Fibroblast of lung (primary cell): ENCODE measurements around the gene TENM4. TPM values are rescaled to one million over a fixed set of nuclear protein-coding genes. Genes with fewer than 3 reads are reported as not detected.

Experiments used
- DNase-seq, 2 donors: peaks; one replicate each; pipeline versions ENCODE4 v3.0.0 to v3.0.0-alpha.2; 2010; ENCODE audit warnings: low read depth in 2 of 2
- H2AFZ ChIP-seq: 2 replicates; pipeline ENCODE4 v1.5.1; 2012; ENCODE audit warnings: low read length, control low read depth, inconsistent platforms
- H3K27ac ChIP-seq: 2 replicates; pipeline ENCODE4 v1.5.1; 2011; ENCODE audit warnings: low read length, control low read depth; ENCODE audit not compliant: insufficient read depth
- H3K27me3 ChIP-seq: 2 replicates; pipeline ENCODE4 v1.5.1; 2011; ENCODE audit warnings: mild to moderate bottlenecking, low read length; ENCODE audit not compliant: control insufficient read depth, insufficient read depth
- H3K36me3 ChIP-seq: 2 replicates; pipeline ENCODE4 v1.5.1; 2011; ENCODE audit warnings: low read length; ENCODE audit not compliant: control insufficient read depth, insufficient read depth
- H3K4me1 ChIP-seq: 2 replicates; pipeline ENCODE4 v1.5.1; 2011; ENCODE audit warnings: low read length; ENCODE audit not compliant: control insufficient read depth, insufficient read depth; ENCODE audit errors: extremely low read depth
- H3K4me2 ChIP-seq: 2 replicates; pipeline ENCODE4 v1.5.1; 2011; ENCODE audit warnings: low read length, control low read depth; ENCODE audit not compliant: insufficient read depth; ENCODE audit errors: extremely low read depth
- H3K4me3 ChIP-seq, 4 experiments: fragments of 200-600 bp in 1 of 4; sonication (generic) in 1 of 4; replicated peaks in 1 of 4; 2 replicates each; pipeline ENCODE4 v1.5.1; 2011 to 2016; ENCODE audit warnings: low read length in 4 of 4, low read depth in 3 of 4, mild to moderate bottlenecking in 3 of 4, control low read depth in 2 of 4, inconsistent platforms in 1 of 4, mixed read lengths in 1 of 4; ENCODE audit not compliant: insufficient read depth in 1 of 4; ENCODE audit errors: control extremely low read depth in 1 of 4
- H3K79me2 ChIP-seq: 2 replicates; pipeline ENCODE4 v1.5.1; 2012; ENCODE audit warnings: mild to moderate bottlenecking, low read length, inconsistent platforms; ENCODE audit not compliant: control insufficient read depth, insufficient read depth
- H3K9ac ChIP-seq: 2 replicates; pipeline ENCODE4 v1.5.1; 2011; ENCODE audit warnings: mild to moderate bottlenecking, low read length, control low read depth; ENCODE audit not compliant: insufficient read depth
- H3K9me3 ChIP-seq: 2 replicates; pipeline ENCODE4 v1.5.1; 2012; ENCODE audit warnings: low read depth, low read length; ENCODE audit not compliant: control insufficient read depth, insufficient read depth
- H4K20me1 ChIP-seq: 2 replicates; pipeline ENCODE4 v1.5.1; 2011; ENCODE audit warnings: low read length; ENCODE audit not compliant: control insufficient read depth, insufficient read depth; ENCODE audit errors: extremely low read depth
- EZH2 ChIP-seq: IDR thresholded peaks from 2 replicates; pipeline ENCODE4 v1.5.1; 2012; ENCODE audit warnings: low read length, control low read depth, mild to moderate bottlenecking; ENCODE audit errors: missing control alignments
- polyA plus RNA-seq, 2 donors: library from polyadenylated mRNA; depleted of rRNA in 1 of 2; stranded (reverse) in 1 of 2; unstranded in 1 of 2; fragments of >200 nt; gene quantifications; 2 replicates each; pipeline ENCODE4 v1.2.1, GENCODE V29; 2011 to 2012; ENCODE audit warnings: missing spikeins in 1 of 2
- total RNA-seq: library from RNA; depleted of rRNA; stranded (reverse); fragments of >200 nt; gene quantifications from 2 replicates; pipeline ENCODE4 v1.2.1, GENCODE V29; 2014
- TF ChIP-seq, protein P1 (sequence below), 2 donors: IDR thresholded peaks in 1 of 2; conservative IDR thresholded peaks in 1 of 2; 1 replicate in 1 of 2; 2 replicates in 1 of 2; pipeline ENCODE4 v1.5.1; 2011 to 2012; ENCODE audit warnings: low read length in 2 of 2, control low read depth in 1 of 2, inconsistent platforms in 1 of 2, low read depth in 1 of 2, mild to moderate bottlenecking in 1 of 2

The TENM4 gene
- total and polyA plus RNA-seq, 2 donors (not counting 1 experiment from before 2014, with no cell fraction given): 4.6 to 48.4 TPM

DNA sequence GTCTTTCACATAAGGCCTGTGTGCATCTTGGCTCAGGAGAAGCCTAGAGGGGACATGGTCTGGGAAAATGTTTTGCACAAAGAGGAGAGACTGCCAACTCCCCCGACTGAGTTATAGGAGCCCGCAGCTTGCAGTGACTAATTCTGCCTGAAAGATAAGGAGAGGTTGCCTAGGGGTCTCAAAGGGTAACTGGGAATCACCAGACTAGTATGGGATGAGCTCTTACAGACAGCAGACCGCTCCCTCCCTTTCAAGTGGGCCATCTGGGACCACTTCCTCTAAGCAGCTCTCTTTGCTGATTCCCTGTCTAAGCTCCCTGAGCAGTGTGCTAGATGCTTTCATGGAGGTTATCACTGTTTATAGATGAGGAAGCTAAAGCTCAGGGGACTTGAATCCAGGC, 105.1 kb downstream of the TENM4 start:
- Histone ChIP-seq H3K4me2 (no peak overlapping the region), H3K4me3 (no peak overlapping the region), H3K9ac (no peak overlapping the region), H4K20me1 (no peaks in the 10 kb centered on the region), H3K36me3 (no peaks in the 10 kb centered on the region), H3K9me3 (no peaks in the 10 kb centered on the region), H3K27me3 (no peaks in the 10 kb centered on the region), H3K79me2 (no peaks in the 10 kb centered on the region), H2AFZ (no peak overlapping the region), H3K27ac (no peak overlapping the region), H3K4me1 (no peaks in the 10 kb centered on the region)
- no peak for DNase-seq
- TF ChIP-seq EZH2: no peak
- TF ChIP-seq, protein P1, sequence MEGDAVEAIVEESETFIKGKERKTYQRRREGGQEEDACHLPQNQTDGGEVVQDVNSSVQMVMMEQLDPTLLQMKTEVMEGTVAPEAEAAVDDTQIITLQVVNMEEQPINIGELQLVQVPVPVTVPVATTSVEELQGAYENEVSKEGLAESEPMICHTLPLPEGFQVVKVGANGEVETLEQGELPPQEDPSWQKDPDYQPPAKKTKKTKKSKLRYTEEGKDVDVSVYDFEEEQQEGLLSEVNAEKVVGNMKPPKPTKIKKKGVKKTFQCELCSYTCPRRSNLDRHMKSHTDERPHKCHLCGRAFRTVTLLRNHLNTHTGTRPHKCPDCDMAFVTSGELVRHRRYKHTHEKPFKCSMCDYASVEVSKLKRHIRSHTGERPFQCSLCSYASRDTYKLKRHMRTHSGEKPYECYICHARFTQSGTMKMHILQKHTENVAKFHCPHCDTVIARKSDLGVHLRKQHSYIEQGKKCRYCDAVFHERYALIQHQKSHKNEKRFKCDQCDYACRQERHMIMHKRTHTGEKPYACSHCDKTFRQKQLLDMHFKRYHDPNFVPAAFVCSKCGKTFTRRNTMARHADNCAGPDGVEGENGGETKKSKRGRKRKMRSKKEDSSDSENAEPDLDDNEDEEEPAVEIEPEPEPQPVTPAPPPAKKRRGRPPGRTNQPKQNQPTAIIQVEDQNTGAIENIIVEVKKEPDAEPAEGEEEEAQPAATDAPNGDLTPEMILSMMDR (conservative IDR thresholded peaks at IDR 0.05 in 1 of 2, IDR thresholded peaks at IDR 0.05 in 1 of 2; ENCODE audit: low read depth in 1 of 2, low read length in 2 of 2): no peak

DNA sequence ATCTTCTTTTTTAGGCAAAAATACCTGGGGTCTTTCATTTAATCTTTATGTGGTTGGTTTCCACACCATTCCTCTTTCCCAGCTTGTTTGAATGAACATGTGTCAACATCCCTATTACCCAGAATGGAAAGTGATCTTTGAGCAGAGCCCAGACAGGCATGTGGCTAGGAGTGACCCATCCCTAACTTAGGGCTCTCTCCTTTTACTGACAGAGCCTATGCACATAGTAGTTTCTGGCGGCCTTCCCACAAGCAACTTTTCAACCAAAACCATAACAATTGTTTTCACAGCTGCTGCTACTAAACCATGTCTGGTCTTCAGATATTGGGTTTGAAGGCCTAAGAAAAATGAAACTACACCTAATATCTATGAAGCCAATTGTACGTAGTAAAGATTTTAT, 107.5 kb downstream of the TENM4 start:
- no peak overlapping the region for H2AFZ ChIP-seq
- TF ChIP-seq, protein P1 (conservative IDR thresholded peaks at IDR 0.05 in 1 of 2, IDR thresholded peaks at IDR 0.05 in 1 of 2; ENCODE audit: low read depth in 1 of 2, low read length in 2 of 2): no peak
- no peak for TF ChIP-seq EZH2
- H3K27ac ChIP-seq: no peak overlapping the region
- H3K79me2 ChIP-seq: no peaks in the 10 kb centered on the region
- H3K4me3 ChIP-seq: no peak overlapping the region
- no peak for DNase-seq
- no peaks in the 10 kb centered on the region for H3K4me1 ChIP-seq
- H3K27me3 ChIP-seq: no peaks in the 10 kb centered on the region
- H3K4me2 ChIP-seq: no peak overlapping the region
- H4K20me1 ChIP-seq: no peaks in the 10 kb centered on the region
- no peaks in the 10 kb centered on the region for H3K9me3 ChIP-seq
- no peak overlapping the region for H3K9ac ChIP-seq
- H3K36me3 ChIP-seq: no peaks in the 10 kb centered on the region

DNA sequence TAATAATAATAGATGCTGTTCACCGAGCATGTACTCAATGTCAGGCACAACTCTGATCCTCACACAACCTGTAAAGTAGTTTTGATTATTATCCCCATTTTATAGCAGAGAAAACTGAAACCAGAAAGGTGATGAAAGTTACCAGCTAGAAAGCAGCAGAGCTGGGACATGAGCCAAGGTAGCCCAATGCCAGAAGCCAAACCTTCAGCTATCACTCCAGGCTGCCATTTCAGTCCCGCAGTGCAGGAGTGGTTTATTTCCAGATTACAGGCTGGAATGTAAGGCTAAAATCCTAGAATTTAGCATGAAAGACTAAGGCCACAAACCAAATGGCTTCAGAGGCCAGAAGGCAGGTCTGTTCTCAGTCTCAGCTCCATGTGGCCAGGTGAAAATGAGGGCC, 108.8 kb downstream of the TENM4 start:
- no peaks in the 10 kb centered on the region for H3K4me1 ChIP-seq
- H3K27ac ChIP-seq: no peak overlapping the region
- H3K36me3 ChIP-seq: no peaks in the 10 kb centered on the region
- no peak overlapping the region for H3K9ac ChIP-seq
- H3K4me3 ChIP-seq: no peak overlapping the region
- H3K79me2 ChIP-seq: no peaks in the 10 kb centered on the region
- H3K4me2 ChIP-seq: no peak overlapping the region
- no peak overlapping the region for H2AFZ ChIP-seq
- no peak for TF ChIP-seq EZH2
- TF ChIP-seq, protein P1 (conservative IDR thresholded peaks at IDR 0.05 in 1 of 2, IDR thresholded peaks at IDR 0.05 in 1 of 2; ENCODE audit: low read depth in 1 of 2, low read length in 2 of 2): no peak
- DNase-seq: peak; percentile 22 to 23
- no peaks in the 10 kb centered on the region for H3K9me3 ChIP-seq
- no peaks in the 10 kb centered on the region for H3K27me3 ChIP-seq
- no peaks in the 10 kb centered on the region for H4K20me1 ChIP-seq
